Neural cell (in vitro differentiated cells): Measurements from ENCODE around the gene CCSER2. TPM values are rescaled to one million over a fixed set of nuclear protein-coding genes. Genes with fewer than 3 reads are reported as not detected.

Experiments
- H2AFZ ChIP-seq: fragments of 200-600, 300-800 bp; sonication (generic), shearing (Covaris generic); 2 replicates; pipeline ENCODE4 v1.6.0; 2014; ENCODE audit warnings: low read depth, mild to moderate bottlenecking, antibody characterized with exemption, low read length, moderate library complexity
- H3F3A ChIP-seq: fragments of 200-600 bp; shearing (Covaris generic); 2 replicates; pipeline ENCODE4 v1.6.1; 2016; ENCODE audit warnings: mild to moderate bottlenecking, moderate library complexity, mixed read lengths, antibody characterized with exemption, low read length; ENCODE audit not compliant: insufficient read depth, poor library complexity, severe bottlenecking
- H3K27ac ChIP-seq: fragments of 200-600, 300-800 bp; sonication (generic), shearing (Covaris generic); 2 replicates; pipeline ENCODE4 v1.5.1; 2014; ENCODE audit warnings: mild to moderate bottlenecking, low read length, moderate library complexity
- H3K27me3 ChIP-seq: fragments of 300-800, 200-600 bp; sonication (generic), shearing (Covaris generic); 2 replicates; pipeline ENCODE4 v1.6.0; 2014; ENCODE audit warnings: mild to moderate bottlenecking, low read depth, low read length, moderate library complexity; ENCODE audit not compliant: insufficient read depth
- H3K36me3 ChIP-seq: fragments of 300-800, 200-600 bp; sonication (generic), shearing (Covaris generic); 2 replicates; pipeline ENCODE4 v1.5.1; 2014; ENCODE audit warnings: mild to moderate bottlenecking, antibody characterized with exemption, low read length, moderate library complexity; ENCODE audit not compliant: insufficient read depth
- H3K4me2 ChIP-seq: fragments of 300-800, 200-600 bp; sonication (generic), shearing (Covaris generic); 2 replicates; pipeline ENCODE4 v1.6.0; 2014; ENCODE audit warnings: mild to moderate bottlenecking, low read length
- H3K4me3 ChIP-seq: fragments of 300-800, 200-600 bp; sonication (generic), shearing (Covaris generic); 2 replicates; pipeline ENCODE4 v1.5.1; 2014; ENCODE audit warnings: mild to moderate bottlenecking, low read length, moderate library complexity
- H3K79me2 ChIP-seq: fragments of 200-600 bp; shearing (Covaris generic); replicated peaks from 2 replicates; pipeline ENCODE4 v1.6.0; 2014; ENCODE audit warnings: mild to moderate bottlenecking, low read length, moderate library complexity; ENCODE audit not compliant: insufficient read depth
- H3K9ac ChIP-seq: fragments of 300-800, 200-600 bp; sonication (generic), shearing (Covaris generic); 2 replicates; pipeline ENCODE4 v1.6.1; 2016; ENCODE audit warnings: mild to moderate bottlenecking, low read length, mixed read lengths
- H3K9me2 ChIP-seq: fragments of 200-600 bp; shearing (Covaris generic); 2 replicates; pipeline ENCODE4 v1.6.1; 2016; ENCODE audit warnings: mild to moderate bottlenecking, low read length, mixed read lengths; ENCODE audit not compliant: insufficient read depth
- H3K9me3 ChIP-seq: fragments of 200-600, 300-800 bp; sonication (generic), shearing (Covaris generic); 2 replicates; pipeline ENCODE4 v1.6.1; 2016; ENCODE audit warnings: mild to moderate bottlenecking, mixed run types, low read length, moderate library complexity, mixed read lengths
- H4K20me1 ChIP-seq: fragments of 200-600 bp; shearing (Covaris generic); 2 replicates; pipeline ENCODE4 v1.6.1; 2016; ENCODE audit warnings: mild to moderate bottlenecking, mixed run types; ENCODE audit not compliant: insufficient read depth
- CTCF ChIP-seq: fragments of 450-650 bp; IDR thresholded peaks from 2 replicates; pipeline ENCODE4 v1.5.1; 2014; ENCODE audit warnings: antibody characterized with exemption, mild to moderate bottlenecking, moderate library complexity; ENCODE audit not compliant: poor library complexity, severe bottlenecking
- EP300 ChIP-seq: fragments of 450-650 bp; conservative IDR thresholded peaks from 2 replicates; pipeline ENCODE4 v1.6.1; 2014; ENCODE audit warnings: antibody characterized with exemption, mild to moderate bottlenecking, moderate library complexity; ENCODE audit not compliant: poor library complexity, severe bottlenecking
- EZH2 ChIP-seq: fragments of 200-600, 300-800 bp; shearing (Covaris generic), sonication (generic); IDR thresholded peaks from 2 replicates; pipeline ENCODE4 v1.6.1; 2014; ENCODE audit warnings: antibody characterized with exemption, low read length, borderline replicate concordance, mild to moderate bottlenecking; ENCODE audit not compliant: insufficient read depth, poor library complexity, severe bottlenecking
- MXI1 ChIP-seq: fragments of 450-650 bp; conservative IDR thresholded peaks from 2 replicates; pipeline ENCODE4 v1.6.1; 2014; ENCODE audit warnings: antibody characterized with exemption, mild to moderate bottlenecking; ENCODE audit not compliant: poor library complexity, severe bottlenecking
- POLR2AphosphoS5 ChIP-seq: IDR thresholded peaks from 2 replicates; pipeline ENCODE4 v1.6.1; 2012
- RAD21 ChIP-seq: fragments of 450-650 bp; conservative IDR thresholded peaks from 2 replicates; pipeline ENCODE4 v1.6.1; 2014; ENCODE audit warnings: antibody characterized with exemption, mild to moderate bottlenecking, moderate library complexity
- REST ChIP-seq: IDR thresholded peaks from 2 replicates; pipeline ENCODE4 v1.6.1; 2012; ENCODE audit warnings: borderline replicate concordance
- SMC3 ChIP-seq: fragments of 450-650 bp; conservative IDR thresholded peaks from 2 replicates; pipeline ENCODE4 v1.6.1; 2014; ENCODE audit warnings: antibody characterized with exemption, mild to moderate bottlenecking, moderate library complexity; ENCODE audit not compliant: poor library complexity
- TAF1 ChIP-seq: IDR thresholded peaks from 2 replicates; pipeline ENCODE4 v1.6.1; 2012; ENCODE audit warnings: low read depth
- polyA plus RNA-seq: library from polyadenylated mRNA; depleted of rRNA; stranded (reverse); fragments of >200 nt; gene quantifications from 2 replicates; pipeline ENCODE4 v1.2.3, GENCODE V29; 2014

Gene CCSER2
- polyA plus RNA-seq, 1 donor from 2014 or later = 38.3 TPM

GRCh38 chr10:84302223-84302622, 26.2 kb upstream of the CCSER2 start:
- Histone ChIP-seq H3K9me3 (no peaks in the 10 kb centered on the region), H3K9me2 (no peaks in the 10 kb centered on the region), H3K4me3 (no peak overlapping the region), H3K4me2 (no peak overlapping the region), H3K27ac (no peak overlapping the region), H3K27me3 (no peaks in the 10 kb centered on the region), H4K20me1 (no peaks in the 10 kb centered on the region), H3F3A (no peaks in the 10 kb centered on the region), H3K79me2 (no peaks in the 10 kb centered on the region), H3K9ac (no peak overlapping the region), H2AFZ (no peak overlapping the region), H3K36me3 (no peaks in the 10 kb centered on the region)
- TF ChIP-seq MXI1 (no peak), CTCF (no peak), RAD21 (no peak), POLR2AphosphoS5 (no peak), EZH2 (no peak), TAF1 (no peak), EP300 (no peak), REST (no peak), SMC3 (no peak)

- H2AFZ ChIP-seq = no peak overlapping the region
- H3K36me3 ChIP-seq = no peaks in the 10 kb centered on the region
- TF ChIP-seq RAD21 (no peak), REST (no peak), EP300 (no peak)
- H3K27me3 ChIP-seq = no peaks in the 10 kb centered on the region
- H4K20me1 ChIP-seq = no peaks in the 10 kb centered on the region
- no peaks in the 10 kb centered on the region for H3K79me2 ChIP-seq
- H3F3A ChIP-seq = no peaks in the 10 kb centered on the region
- no peaks in the 10 kb centered on the region for H3K9me2 ChIP-seq
- no peaks in the 10 kb centered on the region for H3K9me3 ChIP-seq
- no peak overlapping the region for H3K9ac ChIP-seq
- H3K27ac ChIP-seq = no peak overlapping the region
- no peak overlapping the region for H3K4me2 ChIP-seq
- no peak overlapping the region for H3K4me3 ChIP-seq
These were observed 21.5 kb upstream of the CCSER2 start for GRCh38 chr10:84306751-84307384.
